ENCODE measurements around the gene C14orf119. TPM values are rescaled to one million over a fixed set of nuclear protein-coding genes. Genes with fewer than 3 reads are reported as not detected.

Gene C14orf119
- total RNA-seq, 2 experiments from 2014 or later, result 42.4 to 44.5 TPM

- Histone ChIP-seq H3K36me3 (ENCODE audit: insufficient read depth, low read length) (no peaks in the 10 kb centered on the region), H3K9me2 (ENCODE audit: insufficient read depth, low read length) (no peaks in the 10 kb centered on the region), H3K79me2 (ENCODE audit: insufficient read depth, low read depth, low read length) (no peaks in the 10 kb centered on the region), H4K20me1 (ENCODE audit: insufficient read depth, low read length) (no peaks in the 10 kb centered on the region), H3K4me2 (ENCODE audit: low read length) (peak overlapping the region; percentile 72), H3K27ac (ENCODE audit: low read depth, low read length, poor library complexity, severe bottlenecking) (peak overlapping the region; percentile 88), H3K9me3 (ENCODE audit: low read length) (no peaks in the 10 kb centered on the region), H3K4me1 (ENCODE audit: insufficient read depth, low read length, poor library complexity, severe bottlenecking) (peaks cover 38% of the 10 kb centered on the region), H2AFZ (ENCODE audit: low read length) (peak overlapping the region; percentile 85), H3K4me3 (ENCODE audit: low read depth, low read length, poor library complexity, severe bottlenecking) (peak overlapping the region; percentile 48)
- BruUV-seq (replicated peaks), result no TSS peak
- ChIA-PET POLR2A (interaction anchor here (0.6 to 5.2 kb wide), 10 partner anchors 25 to 446 kb away, joined by 3 to 68 read pairs (median 4); partner anchors contain the start of genes ACIN1, C14orf119, HOMEZ and SLC7A8), CTCF (ENCODE audit: unreplicated experiment) (interaction anchor here (0.5 to 3.2 kb wide), 14 partner anchors 10 to 259 kb away, joined by 3 to 69 read pairs (median 4); partner anchors contain the start of genes ACIN1, C14orf119, HOMEZ and PABPN1)
- intact Hi-C loops (cut with micrococcal nuclease; ENCODE audit: unreplicated experiment), result loop anchor here (1.0 to 5.0 kb wide), 7 partner anchors 51 to 262 kb away; partner anchors contain the start of genes HOMEZ and SLC7A8
- DNase-seq (ENCODE audit: low spot score), result peak; percentile 91
- TF ChIP-seq EZH2phosphoT487 (IDR thresholded peaks at IDR 0.05; ENCODE audit: borderline replicate concordance, low read depth, low read length), result no peak
- TF ChIP-seq, protein P1, sequence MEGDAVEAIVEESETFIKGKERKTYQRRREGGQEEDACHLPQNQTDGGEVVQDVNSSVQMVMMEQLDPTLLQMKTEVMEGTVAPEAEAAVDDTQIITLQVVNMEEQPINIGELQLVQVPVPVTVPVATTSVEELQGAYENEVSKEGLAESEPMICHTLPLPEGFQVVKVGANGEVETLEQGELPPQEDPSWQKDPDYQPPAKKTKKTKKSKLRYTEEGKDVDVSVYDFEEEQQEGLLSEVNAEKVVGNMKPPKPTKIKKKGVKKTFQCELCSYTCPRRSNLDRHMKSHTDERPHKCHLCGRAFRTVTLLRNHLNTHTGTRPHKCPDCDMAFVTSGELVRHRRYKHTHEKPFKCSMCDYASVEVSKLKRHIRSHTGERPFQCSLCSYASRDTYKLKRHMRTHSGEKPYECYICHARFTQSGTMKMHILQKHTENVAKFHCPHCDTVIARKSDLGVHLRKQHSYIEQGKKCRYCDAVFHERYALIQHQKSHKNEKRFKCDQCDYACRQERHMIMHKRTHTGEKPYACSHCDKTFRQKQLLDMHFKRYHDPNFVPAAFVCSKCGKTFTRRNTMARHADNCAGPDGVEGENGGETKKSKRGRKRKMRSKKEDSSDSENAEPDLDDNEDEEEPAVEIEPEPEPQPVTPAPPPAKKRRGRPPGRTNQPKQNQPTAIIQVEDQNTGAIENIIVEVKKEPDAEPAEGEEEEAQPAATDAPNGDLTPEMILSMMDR (conservative IDR thresholded peaks at IDR 0.05; ENCODE audit: low read length), result peak; percentile 100
Measured at GRCh38 chr14:23120541-23121251, 25.4 kb downstream of the C14orf119 start.

DNA sequence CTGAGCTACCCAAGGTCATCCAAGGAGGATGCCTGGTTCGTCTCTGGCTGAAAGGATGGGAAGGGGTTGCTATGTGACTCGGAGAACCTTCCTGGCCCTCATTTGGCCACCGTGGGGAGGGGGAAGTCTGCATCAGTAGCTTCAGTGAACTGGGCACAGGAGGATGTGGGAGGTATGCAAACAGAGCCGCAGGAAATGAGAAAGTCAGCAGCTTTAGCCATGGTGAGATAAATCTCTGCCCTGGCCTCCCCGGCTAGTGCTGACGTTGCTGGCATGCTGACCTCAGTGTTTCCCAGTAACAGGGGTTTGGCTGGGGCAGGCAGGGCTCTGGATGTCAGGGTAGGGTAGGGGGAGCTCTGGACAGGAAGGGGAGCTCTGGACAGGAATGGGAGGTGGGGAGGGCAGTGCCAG is 26.1 kb downstream of the C14orf119 start:
- TF ChIP-seq, protein P1 (conservative IDR thresholded peaks at IDR 0.05; ENCODE audit: low read length), result no peak
- TF ChIP-seq EZH2phosphoT487 (IDR thresholded peaks at IDR 0.05; ENCODE audit: borderline replicate concordance, low read depth, low read length), result no peak
- H3K9me3 ChIP-seq (ENCODE audit: low read length), result no peaks in the 10 kb centered on the region
- peak overlapping the region; percentile 88 for H3K27ac ChIP-seq (ENCODE audit: low read depth, low read length, poor library complexity, severe bottlenecking)
- peak overlapping the region; percentile 48 for H3K4me3 ChIP-seq (ENCODE audit: low read depth, low read length, poor library complexity, severe bottlenecking)
- H3K4me2 ChIP-seq (ENCODE audit: low read length), result peak overlapping the region; percentile 72
- peak; percentile 83 for DNase-seq (ENCODE audit: low spot score)
- POLR2A ChIA-PET, result interaction anchor here (0.6 to 5.2 kb wide), 9 partner anchors 11 to 446 kb away, joined by 3 to 68 read pairs (median 3); partner anchors contain the start of genes ACIN1, C14orf119, HOMEZ and SLC7A8
- no TSS peak for BruUV-seq (replicated peaks)
- H3K79me2 ChIP-seq (ENCODE audit: insufficient read depth, low read depth, low read length), result no peaks in the 10 kb centered on the region
- intact Hi-C loops (cut with micrococcal nuclease; ENCODE audit: unreplicated experiment), result loop anchor here (1.0 to 5.0 kb wide), 4 partner anchors 66 to 261 kb away; partner anchors contain the start of gene HOMEZ
- CTCF ChIA-PET (ENCODE audit: unreplicated experiment), result interaction anchor here (0.6 to 3.2 kb wide), 8 partner anchors 8 to 258 kb away, joined by 3 to 69 read pairs (median 6); partner anchors contain the start of genes ACIN1, C14orf119 and SLC7A8
- peak overlapping the region; percentile 85; the same call in 1 of the 2 replicates for H2AFZ ChIP-seq (ENCODE audit: low read length)
- H3K36me3 ChIP-seq (ENCODE audit: insufficient read depth, low read length), result no peaks in the 10 kb centered on the region
- H4K20me1 ChIP-seq (ENCODE audit: insufficient read depth, low read length), result no peaks in the 10 kb centered on the region
- no peaks in the 10 kb centered on the region for H3K9me2 ChIP-seq (ENCODE audit: insufficient read depth, low read length)
- peaks cover 38% of the 10 kb centered on the region for H3K4me1 ChIP-seq (ENCODE audit: insufficient read depth, low read length, poor library complexity, severe bottlenecking)

All from OCI-LY7 (cell line).